HG03442 (cell line): ENCODE measurements around the gene MYH10.

ENCODE experiments used
- ATAC-seq: cut with Tn5 transposase; IDR thresholded peaks from one replicate; pipeline ENCODE4 v1.9.1; 2021; ENCODE audit warnings: mild to moderate bottlenecking, moderate library complexity; ENCODE audit not compliant: unreplicated experiment

The MYH10 gene

DNA sequence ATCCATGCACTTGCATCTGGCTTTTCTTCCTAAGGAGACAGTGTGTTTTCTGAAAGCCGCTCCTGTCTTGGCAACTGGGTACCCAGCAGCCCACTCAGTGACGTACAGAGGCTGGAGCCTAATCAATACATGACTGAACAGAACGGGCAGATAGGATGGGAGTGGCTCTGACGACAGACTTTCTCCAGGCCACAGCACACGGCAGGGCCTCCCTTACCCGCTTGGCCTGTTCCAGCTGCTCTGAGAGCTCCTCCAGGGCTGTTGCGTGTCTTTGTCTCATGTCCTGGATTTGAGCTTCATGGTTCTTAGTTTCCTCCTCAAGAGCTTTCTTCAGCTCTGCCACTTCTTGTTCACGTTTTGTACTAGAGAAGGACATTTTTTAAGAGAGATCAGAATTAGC lies 129.9 kb downstream of the MYH10 start:
- no peak for ATAC-seq

GRCh38 chr17:8499614-8500013 lies 130.9 kb downstream of the MYH10 start:
- no peak for ATAC-seq

DNA sequence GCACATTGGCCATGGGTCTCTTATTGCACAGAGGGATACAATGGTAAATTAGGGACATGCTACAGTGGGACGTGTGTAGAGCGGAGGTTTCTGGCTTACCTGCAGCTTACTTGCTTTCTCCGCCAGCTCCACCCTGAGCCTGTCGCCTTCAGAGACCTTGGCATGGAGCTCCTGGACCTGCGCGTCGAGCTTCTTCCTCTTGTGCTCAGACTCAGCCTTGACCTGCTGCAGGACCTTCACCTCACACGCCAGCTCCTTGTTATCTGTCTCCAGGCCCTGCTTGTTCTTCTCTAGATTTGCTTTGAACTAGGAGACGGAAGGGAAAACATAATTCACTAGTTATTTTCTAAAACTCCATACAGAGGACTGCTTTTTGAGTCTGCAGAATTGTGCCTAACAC lies 131.4 kb downstream of the MYH10 start:
- ATAC-seq, result no peak

- ATAC-seq, result no peak
These were observed 134.4 kb downstream of the MYH10 start for GRCh38 chr17:8496081-8496480.

GRCh38 chr17:8494506-8495111 lies 135.9 kb downstream of the MYH10 start:
- ATAC-seq, result no peak

DNA sequence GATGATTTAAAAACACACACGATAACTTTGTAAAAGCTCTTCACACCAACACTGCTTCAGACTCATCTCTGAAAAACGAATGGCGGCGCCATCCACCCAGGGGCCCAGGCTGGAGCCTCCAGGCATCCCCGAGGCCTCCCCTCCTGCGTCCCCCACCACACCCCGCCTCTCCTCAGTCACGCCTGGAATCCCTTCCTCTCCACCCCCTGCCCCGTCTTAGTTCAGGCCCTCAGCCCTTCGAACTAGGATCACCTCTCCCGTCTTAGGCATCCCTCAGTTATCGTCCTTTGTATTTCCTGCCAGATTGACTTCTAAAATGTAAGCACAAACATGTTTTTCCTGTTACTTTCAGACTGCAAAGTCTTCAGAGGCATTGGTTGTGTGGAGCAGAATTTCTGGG lies 136.5 kb downstream of the MYH10 start:
- no peak for ATAC-seq

GRCh38 chr17:8492121-8492520 lies 138.4 kb downstream of the MYH10 start:
- no peak for ATAC-seq

GRCh38 chr17:8490256-8491023 lies 140.1 kb downstream of the MYH10 start:
- ATAC-seq, result no peak

GRCh38 chr17:8489841-8490240 lies 140.7 kb downstream of the MYH10 start:
- ATAC-seq, result no peak

DNA sequence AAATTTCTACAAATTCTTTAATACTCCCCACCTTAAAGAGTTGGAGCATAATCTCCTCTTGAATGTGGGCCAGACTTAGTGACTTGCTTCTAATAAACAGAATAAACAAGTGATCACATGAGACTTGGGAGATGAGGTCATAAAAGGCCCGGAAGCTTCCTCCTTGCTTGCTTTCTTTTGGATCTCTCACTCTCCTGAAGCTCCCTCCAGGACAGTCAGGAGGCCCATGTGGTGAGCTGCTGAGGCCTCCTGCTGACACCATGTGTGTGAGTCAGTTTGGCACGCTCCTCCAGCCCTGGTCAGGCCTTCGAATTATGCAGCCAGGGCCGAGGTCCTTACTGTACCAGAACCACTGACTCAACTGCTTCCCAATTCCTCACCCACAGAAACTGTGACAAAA lies 141.6 kb downstream of the MYH10 start:
- no peak for ATAC-seq

DNA sequence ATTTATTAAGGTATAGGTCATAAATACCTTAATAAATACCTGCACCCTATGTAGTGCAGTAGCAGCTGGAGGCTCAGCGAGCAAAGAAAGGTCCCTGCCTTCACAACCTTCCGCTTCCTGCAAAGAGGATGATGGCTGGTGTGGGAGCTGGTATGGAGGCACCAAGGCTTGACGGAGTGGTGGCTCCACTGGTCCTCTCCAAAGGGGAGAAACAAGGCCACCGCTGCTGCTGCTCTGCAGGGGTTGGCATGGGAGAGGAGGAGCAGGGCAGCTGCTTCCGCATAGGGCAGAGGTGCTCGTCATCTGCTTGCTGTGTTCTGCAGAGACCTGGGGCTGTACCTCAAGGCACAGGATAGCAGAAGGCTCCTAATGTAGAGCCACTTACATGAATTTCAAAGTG lies 142.0 kb downstream of the MYH10 start:
- ATAC-seq, result no peak

- ATAC-seq, result no peak
These were observed 142.8 kb downstream of the MYH10 start for GRCh38 chr17:8487743-8488142.

DNA sequence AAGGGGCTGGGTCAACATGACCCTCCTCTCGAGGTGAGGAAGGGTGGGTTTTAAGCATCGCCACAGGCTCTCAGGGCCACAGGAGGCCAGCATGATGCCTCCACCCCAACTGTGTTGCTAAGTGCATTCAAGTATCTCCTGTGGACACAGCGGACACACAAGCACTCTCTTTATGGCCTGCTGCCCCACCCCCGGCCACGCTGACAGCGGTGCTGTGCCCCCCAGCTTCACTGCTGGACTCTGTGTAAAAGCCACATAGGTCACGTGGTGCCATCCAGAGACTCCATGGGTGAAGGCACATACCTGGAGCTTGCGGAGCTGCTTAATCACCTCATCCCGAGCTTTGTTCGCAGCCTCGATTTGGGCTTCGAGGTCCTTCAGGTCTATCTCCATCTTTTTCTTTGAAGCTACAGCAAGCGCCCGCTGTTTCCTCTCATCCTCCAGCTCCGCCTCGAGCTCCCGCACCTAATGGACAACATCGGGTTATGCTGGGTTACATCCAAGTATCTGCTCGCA lies 143.3 kb downstream of the MYH10 start:
- ATAC-seq, result no peak

- ATAC-seq, result no peak
These were observed 145.0 kb downstream of the MYH10 start for GRCh38 chr17:8485491-8485890.

DNA sequence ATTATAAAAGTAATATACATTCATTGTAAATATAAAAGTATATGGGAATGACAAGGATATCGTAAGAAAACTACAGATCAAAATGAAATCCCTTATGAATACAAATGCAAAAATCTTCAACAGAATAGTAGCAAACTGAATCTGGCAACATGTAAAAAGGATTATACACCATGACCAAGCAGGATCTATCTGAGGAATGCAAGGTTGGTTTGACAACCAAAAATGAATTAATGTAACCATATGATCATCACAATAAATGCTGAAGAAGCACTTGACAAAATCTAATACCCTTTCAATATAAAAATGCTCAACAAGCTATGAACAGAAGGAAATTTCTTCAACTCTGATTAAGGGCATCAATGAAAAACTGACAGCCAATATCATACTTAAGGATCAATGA lies 146.1 kb downstream of the MYH10 start:
- no peak for ATAC-seq

DNA sequence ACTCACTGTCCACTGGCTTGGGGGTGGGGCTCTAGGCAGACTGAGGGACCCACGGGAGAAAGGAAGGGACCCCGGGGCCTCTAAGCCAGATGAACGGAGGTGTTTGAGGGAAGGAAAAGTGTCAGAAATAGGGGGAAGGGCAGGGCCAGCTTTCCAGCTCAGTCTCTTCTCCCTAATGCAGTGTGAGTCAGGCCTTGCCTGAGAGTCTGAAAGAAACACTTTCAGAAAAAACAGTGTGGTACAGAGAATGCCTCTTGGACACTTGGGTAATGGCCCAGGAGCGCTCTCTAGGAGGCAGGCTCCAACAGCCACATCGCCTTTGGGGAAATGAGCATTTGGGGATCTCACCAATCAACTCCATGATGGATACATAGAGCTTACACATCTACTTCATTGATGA lies 148.0 kb downstream of the MYH10 start:
- ATAC-seq, result no peak

GRCh38 chr17:8481703-8482102 lies 148.8 kb downstream of the MYH10 start:
- ATAC-seq, result no peak

- no peak for ATAC-seq
These were observed 149.4 kb downstream of the MYH10 start for GRCh38 chr17:8481089-8481488.

DNA sequence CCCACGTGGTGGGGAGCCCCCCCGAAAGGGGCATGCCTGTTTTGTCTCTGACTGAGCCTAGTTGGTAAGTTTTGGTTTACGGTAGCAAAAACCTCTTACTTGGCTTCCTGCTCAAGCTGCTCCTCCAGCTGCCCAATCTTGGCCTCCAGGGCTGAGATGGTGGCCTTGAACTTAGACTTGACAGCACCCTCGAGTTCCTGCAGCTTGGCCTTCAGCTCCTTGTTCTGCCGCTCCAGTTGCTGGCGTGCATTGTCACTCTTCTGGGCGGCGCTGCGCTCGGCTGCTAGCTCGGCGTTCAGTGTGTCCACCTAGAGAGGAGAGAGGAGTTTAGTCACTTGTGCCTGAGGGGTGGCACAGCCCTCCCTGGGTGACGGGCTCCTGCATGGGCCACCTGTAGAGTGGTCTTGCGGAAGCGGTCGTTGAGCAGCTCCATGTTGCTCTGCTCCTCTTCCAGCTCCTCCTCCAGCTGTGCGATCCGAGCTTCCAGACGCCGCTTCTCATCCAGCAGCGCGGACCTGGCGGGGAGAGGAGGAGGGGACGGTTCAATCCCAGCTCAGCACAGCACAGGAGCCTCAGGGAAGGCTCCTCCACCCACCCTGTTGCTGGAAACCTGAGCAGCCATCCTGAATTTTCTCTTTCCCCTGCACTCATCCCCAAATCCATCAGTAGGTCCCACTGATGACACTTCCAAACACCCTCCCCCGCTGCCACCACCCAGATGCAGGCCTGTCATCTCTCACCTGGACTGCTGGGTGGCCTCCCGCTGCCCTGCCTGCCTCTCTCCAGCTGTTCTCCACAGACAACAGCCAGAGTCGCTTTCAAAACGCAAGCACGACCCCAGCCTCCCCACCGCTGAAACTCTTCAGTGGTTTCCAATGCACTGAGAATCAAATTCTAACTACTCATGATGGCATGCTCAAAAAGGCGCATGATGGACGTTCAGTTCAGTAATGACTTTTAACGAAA lies 150.2 kb downstream of the MYH10 start:
- ATAC-seq, result no peak

- ATAC-seq, result no peak
These were observed 151.0 kb downstream of the MYH10 start for GRCh38 chr17:8479431-8479947.
